HG03460 (cell line): ENCODE data around the gene ZNF57.
"Not testable (repeated sequence)": the region's sequence is repeated elsewhere in the genome, so short reads cannot be mapped to it uniquely, and the experiment has no call there.

Source experiments
- ATAC-seq: cut with Tn5 transposase; IDR thresholded peaks from one replicate; pipeline ENCODE4 v1.9.1; 2021; ENCODE audit not compliant: unreplicated experiment

ZNF57 gene

DNA sequence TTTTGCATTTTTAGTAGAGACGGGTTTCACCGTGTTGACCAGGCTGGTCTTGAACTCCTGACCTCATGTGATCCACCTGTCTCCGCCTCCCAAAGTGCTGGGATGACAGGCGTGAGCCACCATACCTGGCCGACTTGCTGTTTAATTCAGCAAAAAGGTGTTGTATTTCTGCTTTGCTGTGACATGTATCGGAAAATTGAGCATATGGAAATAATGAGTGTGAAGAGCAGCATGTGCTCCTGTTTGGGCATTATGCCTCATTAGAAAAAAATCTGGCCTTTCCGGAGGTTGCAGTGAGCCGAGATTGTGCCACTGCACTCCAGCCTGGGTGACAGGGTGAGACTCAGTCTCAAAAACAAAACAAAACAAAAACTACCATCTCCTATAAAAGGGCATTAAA lies 10.2 kb upstream of the ZNF57 start:
- not testable (repeated sequence) for ATAC-seq

- ATAC-seq: no peak
These were observed 4.0 kb upstream of the ZNF57 start for GRCh38 chr19:2896694-2897093.

DNA sequence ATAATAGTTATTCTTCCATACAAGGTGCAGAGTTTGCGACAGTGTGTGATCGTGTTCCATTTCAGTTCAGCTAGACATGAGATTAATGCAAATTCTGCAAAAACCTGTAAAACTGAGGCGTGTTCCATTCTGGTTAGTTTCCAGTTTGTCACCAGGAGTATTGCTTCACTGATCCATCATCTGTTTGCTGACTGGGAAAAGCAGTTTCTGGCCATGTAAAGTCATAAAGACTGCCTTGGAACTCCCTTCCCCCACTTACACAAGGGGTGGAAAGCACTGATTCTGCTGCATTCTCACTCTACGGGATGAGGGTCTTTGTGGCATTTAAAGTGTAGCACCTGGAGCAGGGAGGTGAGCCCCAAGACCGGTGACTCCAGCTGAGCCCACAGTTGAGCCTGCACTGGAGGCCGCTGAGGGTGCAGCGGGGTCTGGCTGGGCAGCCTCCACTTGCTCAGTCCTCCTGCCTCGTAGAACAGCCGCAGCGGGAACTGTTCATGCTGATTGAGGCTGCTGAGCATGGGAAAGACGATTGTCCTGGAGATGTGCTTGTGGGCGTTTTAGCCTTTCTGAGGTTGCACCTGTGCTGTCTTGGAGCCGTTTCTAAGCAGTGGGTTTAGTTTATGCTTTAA lies 2.0 kb downstream of the ZNF57 start:
- no peak for ATAC-seq

DNA sequence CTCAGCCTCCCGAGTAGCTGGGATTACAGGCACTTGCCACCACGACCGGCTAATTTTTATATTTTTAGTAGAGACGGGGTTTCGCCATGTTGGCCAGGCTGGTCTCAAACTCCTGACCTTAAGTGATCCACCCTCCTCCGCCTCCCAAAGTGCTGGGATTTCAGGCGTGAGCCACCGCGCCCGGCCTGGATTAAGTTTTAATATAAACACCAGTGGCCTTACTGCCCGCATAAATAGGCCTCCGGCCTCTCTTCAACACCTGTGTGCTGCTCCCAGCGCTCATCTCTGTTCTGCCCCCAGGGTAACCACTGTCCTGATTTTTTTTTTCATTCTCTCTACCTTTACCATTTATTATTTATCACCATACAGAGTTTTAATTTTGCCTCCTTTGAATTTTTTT lies 2.6 kb downstream of the ZNF57 start:
- not testable (repeated sequence) for ATAC-seq

- ATAC-seq: no peak
These were observed 5.3 kb downstream of the ZNF57 start for GRCh38 chr19:2905918-2906519.

GRCh38 chr19:2906631-2907195 lies 6.0 kb downstream of the ZNF57 start:
- no peak for ATAC-seq

- ATAC-seq: no peak
These were observed 11.6 kb downstream of the ZNF57 start for GRCh38 chr19:2912306-2912705.

DNA sequence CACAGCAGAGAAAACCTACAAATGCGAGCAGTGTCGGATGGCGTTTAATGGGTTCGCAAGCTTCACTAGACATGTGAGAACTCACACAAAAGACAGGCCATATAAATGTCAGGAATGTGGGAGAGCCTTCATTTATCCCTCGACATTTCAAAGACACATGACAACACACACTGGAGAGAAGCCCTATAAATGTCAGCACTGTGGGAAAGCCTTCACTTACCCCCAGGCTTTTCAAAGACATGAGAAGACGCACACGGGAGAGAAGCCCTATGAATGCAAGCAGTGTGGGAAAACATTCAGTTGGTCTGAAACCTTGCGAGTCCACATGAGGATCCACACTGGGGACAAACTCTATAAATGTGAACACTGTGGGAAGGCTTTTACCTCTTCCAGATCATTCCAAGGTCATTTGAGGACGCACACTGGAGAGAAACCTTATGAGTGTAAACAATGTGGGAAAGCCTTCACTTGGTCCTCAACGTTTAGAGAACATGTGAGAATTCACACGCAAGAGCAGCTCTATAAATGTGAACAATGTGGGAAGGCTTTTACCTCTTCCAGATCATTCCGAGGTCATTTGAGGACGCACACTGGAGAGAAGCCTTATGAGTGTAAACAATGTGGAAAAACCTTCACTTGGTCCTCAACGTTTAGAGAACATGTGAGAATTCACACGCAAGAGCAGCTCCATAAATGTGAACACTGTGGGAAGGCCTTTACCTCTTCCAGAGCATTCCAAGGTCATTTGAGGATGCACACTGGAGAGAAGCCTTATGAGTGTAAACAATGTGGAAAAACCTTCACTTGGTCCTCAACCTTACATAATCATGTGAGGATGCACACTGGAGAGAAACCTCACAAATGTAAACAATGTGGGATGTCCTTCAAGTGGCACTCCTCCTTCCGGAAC lies 16.8 kb downstream of the ZNF57 start:
- no peak for ATAC-seq

DNA sequence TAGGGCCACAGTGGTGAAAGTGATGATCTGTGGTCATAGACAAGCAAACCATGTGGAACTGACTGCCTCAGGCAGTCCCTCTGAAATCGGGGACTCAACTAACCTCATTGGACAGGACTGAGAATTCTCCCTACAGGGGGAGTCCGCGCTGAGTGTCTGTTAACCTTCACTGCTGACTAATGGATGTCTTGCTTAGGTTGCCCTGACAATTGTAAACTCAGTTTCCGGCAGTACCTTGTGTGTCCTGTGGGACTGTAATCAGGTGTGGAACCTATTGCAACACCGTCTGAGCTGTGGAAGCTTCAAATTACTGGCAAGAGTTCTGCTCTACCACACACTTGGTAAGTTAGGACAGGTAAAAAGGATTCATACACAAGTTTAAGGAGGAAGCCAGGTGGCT lies 22.3 kb downstream of the ZNF57 start:
- no peak for ATAC-seq

DNA sequence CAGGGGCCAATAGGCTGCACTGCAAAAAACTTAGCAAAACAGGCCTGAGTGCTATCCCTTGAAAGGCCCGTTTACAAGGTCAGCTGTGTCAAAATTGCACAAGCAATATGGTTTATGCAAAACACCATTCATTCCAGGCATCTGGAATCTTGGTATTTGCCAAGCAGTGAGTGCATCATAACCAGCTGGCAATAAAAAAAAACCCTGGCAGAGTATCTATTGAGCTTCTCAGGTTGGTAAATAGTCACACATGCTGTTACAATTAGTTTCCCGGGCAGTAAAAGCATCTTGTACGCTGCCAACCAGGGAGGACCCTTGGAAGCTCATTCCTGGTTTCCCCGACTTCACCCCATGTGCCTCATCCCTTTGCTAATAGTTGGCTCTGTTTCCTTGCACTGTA lies 22.8 kb downstream of the ZNF57 start:
- ATAC-seq: no peak

DNA sequence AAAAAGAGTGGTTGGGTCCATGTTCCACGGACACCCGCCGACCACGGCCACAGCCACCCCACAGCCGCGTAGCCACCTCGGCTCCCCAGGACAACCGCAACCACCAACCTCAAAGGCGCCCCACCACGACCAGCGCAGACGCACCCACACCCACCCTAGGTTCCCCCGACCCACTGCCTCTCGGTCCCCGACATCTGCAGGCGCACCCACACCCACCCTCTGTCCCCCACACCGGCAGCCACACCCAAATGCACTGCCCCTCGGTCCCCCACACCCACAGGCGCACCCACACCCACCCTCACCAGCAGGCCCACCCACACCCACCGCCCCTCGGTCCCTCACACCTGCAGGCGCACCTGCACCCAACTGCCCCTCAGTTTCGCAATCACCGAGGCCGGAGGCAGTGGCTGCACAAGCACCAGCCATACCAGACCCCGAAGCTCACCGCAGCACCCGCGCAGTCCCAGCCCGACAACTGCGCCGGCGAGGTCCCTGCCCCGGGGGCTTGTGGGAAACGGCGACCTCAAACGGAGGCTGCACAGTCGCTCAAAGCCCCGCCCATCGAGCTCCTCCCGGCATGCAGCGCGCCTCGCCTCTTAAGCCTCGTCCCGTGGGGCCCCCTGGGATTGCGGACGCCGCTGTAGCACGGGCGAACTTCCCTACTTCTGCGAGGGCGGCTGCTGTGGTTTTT lies 25.8 kb downstream of the ZNF57 start:
- ATAC-seq: no peak

- ATAC-seq: no peak
These were observed 26.3 kb downstream of the ZNF57 start for GRCh38 chr19:2927032-2927430.

DNA sequence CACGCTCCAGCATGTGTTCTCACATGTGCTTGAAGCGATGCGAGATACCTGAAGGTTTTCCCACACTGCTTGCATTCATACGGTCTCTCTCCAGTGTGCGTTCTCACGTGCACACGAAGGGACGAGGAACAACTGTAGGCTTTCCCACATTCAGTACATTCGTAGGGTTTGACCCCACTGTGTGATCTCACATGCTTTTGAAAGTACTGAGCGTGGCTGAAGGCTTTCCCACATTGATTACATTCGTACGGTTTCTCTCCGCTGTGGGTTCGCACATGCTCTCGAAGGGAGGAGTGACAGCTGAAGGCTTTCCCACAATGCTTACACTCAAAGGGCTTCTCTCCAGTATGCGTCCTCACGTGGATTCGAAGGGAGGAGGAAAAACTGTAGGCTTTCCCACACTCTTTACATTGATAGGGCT lies 32.8 kb downstream of the ZNF57 start:
- no peak for ATAC-seq

DNA sequence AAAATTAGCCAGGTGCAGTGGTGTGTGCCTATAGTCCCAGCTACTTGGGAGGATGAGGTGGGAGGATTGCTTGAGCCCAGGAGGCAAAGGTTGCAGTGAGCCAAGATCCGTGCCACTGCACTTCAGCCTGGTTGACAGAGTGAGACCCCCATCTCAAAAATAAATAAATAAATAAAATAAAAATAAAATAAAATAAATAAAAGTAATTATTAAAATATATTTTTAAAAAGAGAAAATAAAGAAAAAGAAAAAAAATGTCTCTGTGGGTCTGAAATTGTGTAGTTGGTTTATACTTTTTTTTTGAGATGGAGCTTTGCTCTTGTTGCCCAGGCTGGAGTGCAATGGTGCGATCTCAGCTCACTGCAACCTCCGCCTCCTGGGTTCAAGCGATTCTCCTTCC lies 35.1 kb downstream of the ZNF57 start:
- not testable (repeated sequence) for ATAC-seq

- ATAC-seq: no peak
These were observed 42.4 kb downstream of the ZNF57 start for GRCh38 chr19:2942928-2943640.

GRCh38 chr19:2944403-2944774 lies 43.7 kb downstream of the ZNF57 start:
- no peak for ATAC-seq

- ATAC-seq: peak; percentile 95
These were observed 44.2 kb downstream of the ZNF57 start, which contains the start of gene ZNF77 for GRCh38 chr19:2944775-2945574. TSS of gene ZNF77 (minus strand) at chr19:2944971. CDS start at chr19:2944840, 131 bp downstream.

DNA sequence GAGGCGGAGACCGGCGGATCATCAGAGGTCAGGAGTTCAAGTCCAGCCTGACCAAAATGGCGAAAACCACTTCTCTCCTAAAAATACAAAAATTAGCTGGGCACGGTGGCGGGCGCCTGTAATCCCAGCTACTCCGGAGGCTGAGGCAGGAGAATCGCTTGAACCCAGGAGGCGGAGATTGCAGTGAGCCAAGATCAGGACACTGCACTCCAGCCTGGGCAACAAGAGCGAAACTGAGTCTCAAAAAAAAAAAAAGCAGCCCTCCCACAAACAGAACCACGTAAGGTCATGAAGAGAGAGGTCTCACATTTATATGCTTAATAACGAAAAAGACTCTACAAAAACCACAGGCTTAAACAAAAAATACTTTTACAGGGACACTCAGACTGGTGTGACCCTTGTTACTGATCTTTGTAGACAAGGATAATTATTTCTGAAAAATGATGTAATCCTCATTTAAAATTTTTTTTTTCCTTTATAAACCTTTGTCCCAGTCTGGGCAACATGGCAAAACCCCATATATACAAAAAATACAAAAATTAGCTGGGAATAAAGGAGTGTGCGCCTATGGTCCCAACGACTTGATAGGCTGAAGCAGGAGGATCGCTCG lies 45.0 kb downstream of the ZNF57 start:
- no peak for ATAC-seq

DNA sequence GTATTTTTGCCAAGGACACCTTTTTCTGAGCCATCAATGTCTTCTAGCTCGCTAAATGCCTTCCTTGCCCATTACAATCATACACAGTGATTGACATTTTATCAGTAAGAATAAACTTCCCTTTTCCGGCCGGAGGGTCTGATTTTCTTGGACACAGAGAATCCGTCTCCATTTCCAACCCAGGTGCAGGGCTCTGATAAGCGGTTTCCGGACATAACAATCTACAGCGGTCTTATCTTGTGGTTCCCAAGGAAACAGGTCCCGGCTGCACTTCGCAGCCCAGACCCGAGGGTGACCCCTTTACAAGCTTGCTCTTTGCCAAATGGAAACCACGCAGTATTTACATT lies 49.2 kb downstream of the ZNF57 start:
- ATAC-seq: peak; percentile 10
